Upper lobe of left lung (tissue), 6 donors: ENCODE results near the gene CXCL14. TPM values are rescaled to one million over a fixed set of nuclear protein-coding genes. Genes with fewer than 3 reads are reported as not detected.

Experiments used
- ATAC-seq, 2 donors: fragments of 200-7000 bp; cut with Tn5 transposase; one replicate each; pipeline ENCODE4 v1.9.1; 2022; ENCODE audit warnings: mild to moderate bottlenecking in 2 of 2, moderate library complexity in 2 of 2; ENCODE audit not compliant: low FRiP score in 2 of 2
- DNase-seq, 2 donors: peaks; one replicate each; pipeline ENCODE4 v3.0.0-alpha.2; 2019 to 2020
- H3K27ac ChIP-seq, 4 donors: fragments of 200-600 bp; sonication (generic); one replicate each; pipeline ENCODE4 v1.5.1; 2016 to 2019
- H3K27me3 ChIP-seq, 4 donors: fragments of 200-600 bp; sonication (generic); one replicate each; pipeline ENCODE4 v1.5.1; 2017 to 2019
- H3K36me3 ChIP-seq, 4 donors: fragments of 200-600 bp; sonication (generic); one replicate each; pipeline ENCODE4 v1.5.1; 2016 to 2019
- H3K4me1 ChIP-seq, 4 donors: fragments of 200-600 bp; sonication (generic); one replicate each; pipeline ENCODE4 v1.5.1; 2018 to 2019
- H3K4me3 ChIP-seq, 4 donors: fragments of 200-600 bp; sonication (generic); one replicate each; pipeline ENCODE4 v1.5.1; 2017 to 2019; ENCODE audit warnings: mild to moderate bottlenecking in 2 of 4, moderate library complexity in 1 of 4
- H3K9me3 ChIP-seq, 4 donors: fragments of 200-600 bp; sonication (generic); one replicate each; pipeline ENCODE4 v1.5.1; 2018 to 2019
- EP300 ChIP-seq, 4 donors: sonication (generic); formaldehyde crosslinking; IDR thresholded peaks; one replicate each; pipeline ENCODE4 v1.5.1; 2017; ENCODE audit warnings: antibody characterized with exemption in 4 of 4, control low read depth in 2 of 4
- POLR2A ChIP-seq, 4 donors: fragments of 450-650 bp; IDR thresholded peaks; one replicate each; pipeline ENCODE4 v1.5.1; 2016 to 2017; ENCODE audit warnings: antibody characterized with exemption in 4 of 4, mild to moderate bottlenecking in 2 of 4
- POLR2AphosphoS5 ChIP-seq, 2 donors: sonication (generic); formaldehyde crosslinking; IDR thresholded peaks; one replicate each; pipeline ENCODE4 v1.5.1; 2017; ENCODE audit warnings: antibody characterized with exemption in 2 of 2
- WGBS, 2 donors: methylation state at CpG; one replicate each; pipeline ENCODE4 v1.1.5; 2017 to 2018; 5-methylcytosine and 5-hydroxymethylcytosine counted together
- total RNA-seq, 6 donors: library from RNA; depleted of rRNA in 4 of 6; stranded (reverse); fragments of >200 nt in 4 of 6; gene quantifications; one replicate each; pipeline versions ENCODE4 v1.1.0 to v1.2.1, GENCODE V29; 2016 to 2021
- TF ChIP-seq, protein P1 (sequence below), 6 experiments: fragments of 450-650 bp in 4 of 6; fragments of 200-600 bp in 2 of 6; sonication (generic) in 2 of 6; IDR thresholded peaks; one replicate each; pipeline ENCODE4 v1.5.1; 2016 to 2019; ENCODE audit warnings: antibody characterized with exemption in 6 of 6
- donor health status: DM: no; HTN: no; CAD: no; lungs with moderate emphysema.
- donor health status: DM: no; HTN: yes; CAD: no; lungs with severe emphysema.

The CXCL14 gene
- total RNA-seq, 6 donors from 2014 or later = 0.15 to 5.5 (median 2.4) TPM; not detected in 2

DNA sequence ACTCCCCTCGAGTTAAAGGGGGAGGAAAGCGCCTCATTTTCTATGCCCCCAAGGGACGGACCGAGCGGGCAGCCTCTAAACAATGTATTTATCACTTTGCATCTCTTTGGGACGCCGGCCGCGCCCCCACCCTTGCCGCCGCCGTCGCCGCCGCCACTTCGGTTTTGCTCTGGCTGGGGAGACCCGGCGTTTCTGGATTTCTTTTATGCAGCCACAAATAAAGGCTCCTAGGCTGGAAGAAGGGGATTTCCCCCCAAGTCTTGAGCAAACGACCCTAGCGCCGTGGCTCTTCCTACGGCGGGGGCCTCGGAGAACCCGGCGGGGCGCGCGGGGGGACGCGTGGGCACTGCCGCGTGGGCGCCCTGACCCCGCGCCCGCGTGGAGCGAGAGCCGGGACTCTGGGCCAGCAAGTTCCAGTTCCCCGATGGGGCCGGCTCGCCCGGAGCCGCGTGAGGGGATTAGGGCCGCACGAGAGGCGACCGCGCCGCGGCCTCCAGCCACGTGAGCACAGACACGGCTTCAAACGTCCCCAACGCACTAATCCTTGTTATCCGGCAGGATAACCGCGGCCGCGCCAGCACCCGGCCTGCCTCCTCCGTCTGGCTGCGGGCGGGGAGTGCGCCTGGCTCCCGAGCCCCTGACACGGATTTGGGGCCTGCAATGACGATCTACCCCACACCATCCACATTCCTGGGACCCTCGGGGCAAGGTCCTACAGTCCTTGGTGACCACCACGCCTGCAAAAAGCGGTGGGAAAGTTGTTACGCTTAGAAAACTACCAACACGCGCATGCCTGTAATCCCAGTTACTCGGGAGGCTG lies 35.1 kb downstream of the CXCL14 start:
- no peak for TF ChIP-seq EP300 (IDR thresholded peaks at IDR 0.05)
- TF ChIP-seq, protein P1, sequence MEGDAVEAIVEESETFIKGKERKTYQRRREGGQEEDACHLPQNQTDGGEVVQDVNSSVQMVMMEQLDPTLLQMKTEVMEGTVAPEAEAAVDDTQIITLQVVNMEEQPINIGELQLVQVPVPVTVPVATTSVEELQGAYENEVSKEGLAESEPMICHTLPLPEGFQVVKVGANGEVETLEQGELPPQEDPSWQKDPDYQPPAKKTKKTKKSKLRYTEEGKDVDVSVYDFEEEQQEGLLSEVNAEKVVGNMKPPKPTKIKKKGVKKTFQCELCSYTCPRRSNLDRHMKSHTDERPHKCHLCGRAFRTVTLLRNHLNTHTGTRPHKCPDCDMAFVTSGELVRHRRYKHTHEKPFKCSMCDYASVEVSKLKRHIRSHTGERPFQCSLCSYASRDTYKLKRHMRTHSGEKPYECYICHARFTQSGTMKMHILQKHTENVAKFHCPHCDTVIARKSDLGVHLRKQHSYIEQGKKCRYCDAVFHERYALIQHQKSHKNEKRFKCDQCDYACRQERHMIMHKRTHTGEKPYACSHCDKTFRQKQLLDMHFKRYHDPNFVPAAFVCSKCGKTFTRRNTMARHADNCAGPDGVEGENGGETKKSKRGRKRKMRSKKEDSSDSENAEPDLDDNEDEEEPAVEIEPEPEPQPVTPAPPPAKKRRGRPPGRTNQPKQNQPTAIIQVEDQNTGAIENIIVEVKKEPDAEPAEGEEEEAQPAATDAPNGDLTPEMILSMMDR (IDR thresholded peaks at IDR 0.05) = no peak
- TF ChIP-seq POLR2AphosphoS5 (IDR thresholded peaks at IDR 0.05) = no peak
- no peak for TF ChIP-seq POLR2A (IDR thresholded peaks at IDR 0.05)
- peak in 1 of 2 donors; percentile 63 for ATAC-seq
- Histone ChIP-seq H3K9me3 (no peaks in the 10 kb centered on the region), H3K4me3 (peak overlapping the region; percentile 30 to 57 (median 44)), H3K4me1 (peaks cover 8 to 21% (median 17%) of the 10 kb centered on the region in 4 donors), H3K36me3 (no peaks in the 10 kb centered on the region), H3K27ac (no peak overlapping the region), H3K27me3 (peaks cover 0 to 35% (median 14%) of the 10 kb centered on the region in 4 donors)
- WGBS, 2 donors = 7 to 14% methylated on average over 13 to 54 of the region's 77 CpGs
- peak in 1 of 2 donors; percentile 88 for DNase-seq

DNA sequence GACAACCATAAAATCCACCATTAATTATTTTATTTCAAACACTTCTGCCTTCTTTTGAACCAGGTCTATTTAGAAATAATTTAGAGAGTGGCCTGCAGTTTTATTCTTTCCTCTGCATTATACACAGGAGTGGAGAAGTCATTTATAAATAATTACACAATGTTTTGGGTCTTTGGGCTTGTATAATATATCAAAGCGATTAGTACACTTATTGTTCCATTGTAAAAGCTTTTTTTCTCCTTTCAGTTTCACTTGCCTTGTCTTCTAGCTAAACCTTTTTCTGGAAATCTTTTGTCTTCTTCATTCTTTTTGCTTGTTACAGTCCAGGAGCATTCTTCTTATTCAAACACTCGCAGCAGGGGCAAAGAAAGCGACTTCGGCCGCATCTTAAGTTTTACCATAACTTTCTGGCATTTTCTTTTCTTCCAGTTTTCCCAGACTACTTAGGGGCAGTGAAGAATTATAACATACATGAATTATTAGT lies 35.7 kb downstream of the CXCL14 start:
- TF ChIP-seq EP300 (IDR thresholded peaks at IDR 0.05) (no peak), POLR2AphosphoS5 (IDR thresholded peaks at IDR 0.05) (no peak), POLR2A (IDR thresholded peaks at IDR 0.05) (no peak)
- TF ChIP-seq, protein P1 (IDR thresholded peaks at IDR 0.05) = no peak
- Histone ChIP-seq H3K9me3 (no peaks in the 10 kb centered on the region), H3K4me3 (peak overlapping the region; percentile 11 to 57 (median 44)), H3K27ac (no peak overlapping the region), H3K27me3 (peaks cover 0 to 35% (median 14%) of the 10 kb centered on the region in 4 donors), H3K36me3 (no peaks in the 10 kb centered on the region), H3K4me1 (peaks cover 8 to 21% (median 17%) of the 10 kb centered on the region in 4 donors)
- 34 to 39% methylated on average over 5 of the region's 5 CpGs for WGBS, 2 donors
- DNase-seq = no peak
- ATAC-seq = no peak

DNA sequence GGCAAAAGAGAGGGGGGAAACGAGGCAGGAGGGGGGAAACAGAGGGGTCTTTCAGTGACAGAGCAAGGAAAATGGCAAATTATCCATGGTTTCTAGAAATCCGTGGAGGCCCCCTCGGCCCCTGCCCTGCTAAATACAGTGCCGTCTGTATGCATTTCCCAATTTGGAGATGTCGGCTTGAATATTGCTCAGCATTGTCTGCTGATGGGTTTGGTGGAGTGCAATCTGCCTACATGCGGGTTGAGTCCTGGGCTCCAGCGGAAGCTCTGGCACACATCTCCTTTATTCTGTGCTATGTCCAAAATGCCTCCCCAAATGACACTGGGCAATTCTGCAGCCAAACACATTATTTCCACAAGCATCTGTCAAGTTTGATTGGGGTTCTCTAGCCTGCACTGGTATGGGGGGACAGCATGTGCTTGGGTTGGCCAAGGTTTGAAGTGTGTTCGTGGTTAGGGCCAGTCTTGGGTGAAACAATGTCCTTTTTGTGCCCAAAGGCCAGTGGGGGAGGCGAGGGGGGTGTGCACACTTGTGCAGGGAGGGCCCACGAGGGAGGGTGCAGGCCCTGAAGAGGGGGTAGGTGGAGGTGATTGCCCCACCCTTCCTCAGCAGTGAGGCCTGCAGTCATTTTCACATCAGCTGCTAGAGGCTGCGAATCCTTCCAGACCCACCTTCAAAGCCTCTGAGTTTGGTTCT lies 36.8 kb downstream of the CXCL14 start:
- Histone ChIP-seq H3K36me3 (no peaks in the 10 kb centered on the region), H3K9me3 (no peaks in the 10 kb centered on the region), H3K4me1 (peaks cover 8 to 21% (median 17%) of the 10 kb centered on the region in 4 donors), H3K27me3 (peaks cover 0 to 38% (median 16%) of the 10 kb centered on the region in 4 donors), H3K4me3 (no peak overlapping the region), H3K27ac (no peak overlapping the region)
- no peak for DNase-seq
- TF ChIP-seq, protein P1 (IDR thresholded peaks at IDR 0.05) = no peak
- TF ChIP-seq POLR2AphosphoS5 (IDR thresholded peaks at IDR 0.05) = no peak
- no peak for TF ChIP-seq POLR2A (IDR thresholded peaks at IDR 0.05)
- TF ChIP-seq EP300 (IDR thresholded peaks at IDR 0.05) = no peak
- 41 to 64% methylated on average over 11 of the region's 11 CpGs for WGBS, 2 donors
- ATAC-seq = no peak

DNA sequence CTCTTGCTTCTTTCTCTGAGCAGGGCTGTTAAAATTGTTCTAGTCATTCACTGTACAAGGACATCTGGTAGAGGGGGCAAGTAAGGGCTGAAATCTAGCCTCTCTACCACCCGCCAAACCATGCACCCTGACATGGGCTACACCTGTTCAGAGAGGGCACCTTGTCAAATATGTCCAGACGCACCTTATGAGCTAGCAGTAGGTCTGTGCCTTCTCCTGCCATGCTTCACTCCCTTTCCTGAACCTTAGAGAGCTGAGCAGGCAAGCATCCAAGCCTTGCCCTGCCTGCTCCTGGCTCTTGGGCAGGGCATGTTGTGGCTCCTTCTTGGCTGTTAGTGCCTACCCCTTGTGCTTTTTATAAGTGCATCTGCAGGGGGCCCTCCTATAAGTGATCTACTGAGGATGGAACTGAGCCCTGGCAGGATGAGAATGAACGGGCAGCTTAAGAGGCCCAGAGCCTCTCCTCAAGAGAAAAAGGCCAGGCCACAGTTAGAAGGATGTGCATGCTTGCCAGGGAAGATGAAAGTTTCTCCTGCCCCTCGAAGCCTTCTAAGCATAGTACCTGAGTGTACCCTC lies 39.3 kb downstream of the CXCL14 start:
- peaks cover 0 to 48% (median 29%) of the 10 kb centered on the region in 4 donors for H3K27me3 ChIP-seq
- H3K27ac ChIP-seq = no peak overlapping the region
- 78 to 83% methylated on average over 4 of the region's 4 CpGs for WGBS, 2 donors
- TF ChIP-seq POLR2AphosphoS5 (IDR thresholded peaks at IDR 0.05) = no peak
- TF ChIP-seq, protein P1 (IDR thresholded peaks at IDR 0.05) = no peak
- TF ChIP-seq EP300 (IDR thresholded peaks at IDR 0.05) = no peak
- ATAC-seq (no peak), DNase-seq (no peak)
- H3K4me3 ChIP-seq = no peak overlapping the region
- no peaks in the 10 kb centered on the region for H3K9me3 ChIP-seq
- peaks cover 19 to 36% (median 29%) of the 10 kb centered on the region in 4 donors for H3K4me1 ChIP-seq
- H3K36me3 ChIP-seq = no peaks in the 10 kb centered on the region
